ENCODE data around the gene PEBP1. TPM values are rescaled to one million over a fixed set of nuclear protein-coding genes. Genes with fewer than 3 reads are reported as not detected.
"Not testable (repeated sequence)": the region's sequence is repeated elsewhere in the genome, so short reads cannot be mapped to it uniquely, and the experiment has no call there.

The PEBP1 gene
- total RNA-seq, 1 donor = 184 TPM

- DNase-seq (ENCODE audit: low read depth in 2 of 3, low spot score in 2 of 3) = no peak
Observed at GRCh38 chr12:118127867-118128266, 8.1 kb upstream of the PEBP1 start.

GRCh38 chr12:118129436-118129835 lies 6.5 kb upstream of the PEBP1 start:
- not testable (repeated sequence) for DNase-seq (ENCODE audit: low read depth in 2 of 3, low spot score in 2 of 3)

GRCh38 chr12:118136559-118137003 lies 657 bp downstream of the PEBP1 start:
- peak in 2 of 3 donors; percentile 37 to 59 for DNase-seq (ENCODE audit: low read depth in 2 of 3, low spot score in 2 of 3)

GRCh38 chr12:118137148-118137678 lies 1.3 kb downstream of the PEBP1 start:
- no peak for DNase-seq (ENCODE audit: low read depth in 2 of 3, low spot score in 2 of 3)

- no peak for DNase-seq (ENCODE audit: low read depth in 2 of 3, low spot score in 2 of 3)
Observed at GRCh38 chr12:118140825-118141224, 4.9 kb downstream of the PEBP1 start.

- no peak for DNase-seq (ENCODE audit: low read depth in 2 of 3, low spot score in 2 of 3)
Observed at GRCh38 chr12:118144499-118144898, 8.6 kb downstream of the PEBP1 start.

- no peak for DNase-seq (ENCODE audit: low read depth in 2 of 3, low spot score in 2 of 3)
Observed at GRCh38 chr12:118145113-118145797, 9.3 kb downstream of the PEBP1 start.

GRCh38 chr12:118145798-118146156 lies 9.9 kb downstream of the PEBP1 start:
- DNase-seq (ENCODE audit: low read depth in 2 of 3, low spot score in 2 of 3) = no peak

- DNase-seq (ENCODE audit: low read depth in 2 of 3, low spot score in 2 of 3) = no peak
Observed at GRCh38 chr12:118148287-118148686, 12.4 kb downstream of the PEBP1 start.

- DNase-seq (ENCODE audit: low read depth in 2 of 3, low spot score in 2 of 3) = no peak
Observed at GRCh38 chr12:118150625-118151024, 14.7 kb downstream of the PEBP1 start.

- no peak for DNase-seq (ENCODE audit: low read depth in 2 of 3, low spot score in 2 of 3)
Observed at GRCh38 chr12:118151755-118152154, 15.8 kb downstream of the PEBP1 start.

GRCh38 chr12:118160536-118160935 lies 24.6 kb downstream of the PEBP1 start:
- no peak for DNase-seq (ENCODE audit: low read depth in 2 of 3, low spot score in 2 of 3)

GRCh38 chr12:118164798-118165486 lies 29.0 kb downstream of the PEBP1 start:
- DNase-seq (ENCODE audit: low read depth in 2 of 3, low spot score in 2 of 3) = peak in 1 of 3 donors; percentile 10

- no peak for DNase-seq (ENCODE audit: low read depth in 2 of 3, low spot score in 2 of 3)
Observed at GRCh38 chr12:118166946-118167345, 31.0 kb downstream of the PEBP1 start.

GRCh38 chr12:118175823-118176447 lies 40.0 kb downstream of the PEBP1 start:
- DNase-seq (ENCODE audit: low read depth in 2 of 3, low spot score in 2 of 3) = no peak

GRCh38 chr12:118183155-118183554 lies 47.2 kb downstream of the PEBP1 start:
- DNase-seq (ENCODE audit: low read depth in 2 of 3, low spot score in 2 of 3) = no peak

GRCh38 chr12:118183711-118184110 lies 47.8 kb downstream of the PEBP1 start:
- no peak for DNase-seq (ENCODE audit: low read depth in 2 of 3, low spot score in 2 of 3)

- no peak for DNase-seq (ENCODE audit: low read depth in 2 of 3, low spot score in 2 of 3)
Observed at GRCh38 chr12:118185602-118186397, 49.9 kb downstream of the PEBP1 start.

GRCh38 chr12:118187751-118188435 lies 52.0 kb downstream of the PEBP1 start:
- no peak for DNase-seq (ENCODE audit: low read depth in 2 of 3, low spot score in 2 of 3)

GRCh38 chr12:118188690-118189371 lies 52.9 kb downstream of the PEBP1 start:
- no peak for DNase-seq (ENCODE audit: low read depth in 2 of 3, low spot score in 2 of 3)

All from hematopoietic multipotent progenitor cell (in vitro differentiated cells).